ENCODE measurements around the gene MEFV.
A peak's percentile ranks its signal among the peaks of the same experiment; 100 is the strongest.

Gene MEFV

GRCh38 chr16:3266873-3267537 is 10.6 kb upstream of the MEFV start:
- DNase-seq (ENCODE audit: low spot score), result no peak
- in situ Hi-C loops (cut with MboI; ENCODE audit: low sequenced_read_pairs, unreplicated experiment), result no loop called here
- TF ChIP-seq CTCF (IDR thresholded peaks at IDR 0.05; ENCODE audit: borderline replicate concordance, control extremely low read depth, extremely low read depth, insufficient read depth, missing control alignments), result peak; percentile 28

- peak; percentile 42 for TF ChIP-seq CTCF (IDR thresholded peaks at IDR 0.05; ENCODE audit: borderline replicate concordance, control extremely low read depth, extremely low read depth, insufficient read depth, missing control alignments)
These were observed 8.0 kb upstream of the MEFV start for GRCh38 chr16:3264137-3265036.

GRCh38 chr16:3262517-3262916 is 6.1 kb upstream of the MEFV start:
- in situ Hi-C loops (cut with MboI; ENCODE audit: low sequenced_read_pairs, unreplicated experiment), result no loop called here
- DNase-seq (ENCODE audit: low spot score), result no peak
- TF ChIP-seq CTCF (IDR thresholded peaks at IDR 0.05; ENCODE audit: borderline replicate concordance, control extremely low read depth, extremely low read depth, insufficient read depth, missing control alignments), result no peak

More at GRCh38 chr16:3264137-3265036, 8.0 kb upstream of the MEFV start:
- in situ Hi-C loops (cut with MboI; ENCODE audit: low sequenced_read_pairs, unreplicated experiment), result no loop called here
- DNase-seq (ENCODE audit: low spot score), result peak; percentile 98

GRCh38 chr16:3259836-3260235 is 3.4 kb upstream of the MEFV start:
- TF ChIP-seq CTCF (IDR thresholded peaks at IDR 0.05; ENCODE audit: borderline replicate concordance, control extremely low read depth, extremely low read depth, insufficient read depth, missing control alignments), result no peak
- in situ Hi-C loops (cut with MboI; ENCODE audit: low sequenced_read_pairs, unreplicated experiment), result no loop called here
- no peak for DNase-seq (ENCODE audit: low spot score)

- no peak for DNase-seq (ENCODE audit: low spot score)
- in situ Hi-C loops (cut with MboI; ENCODE audit: low sequenced_read_pairs, unreplicated experiment), result no loop called here
- TF ChIP-seq CTCF (IDR thresholded peaks at IDR 0.05; ENCODE audit: borderline replicate concordance, control extremely low read depth, extremely low read depth, insufficient read depth, missing control alignments), result no peak
These were observed 533 bp upstream of the MEFV start for GRCh38 chr16:3256866-3257465.

GRCh38 chr16:3254309-3254708 is 2.1 kb downstream of the MEFV start:
- no peak for TF ChIP-seq CTCF (IDR thresholded peaks at IDR 0.05; ENCODE audit: borderline replicate concordance, control extremely low read depth, extremely low read depth, insufficient read depth, missing control alignments)
- in situ Hi-C loops (cut with MboI; ENCODE audit: low sequenced_read_pairs, unreplicated experiment), result no loop called here
- no peak for DNase-seq (ENCODE audit: low spot score)
